Naive B cell (primary cell): ENCODE results near the gene CYP2E1. TPM values are rescaled to one million over a fixed set of nuclear protein-coding genes. Genes with fewer than 3 reads are reported as not detected.
"Not testable (repeated sequence)": the region's sequence is repeated elsewhere in the genome, so short reads cannot be mapped to it uniquely, and the experiment has no call there.

ENCODE experiments used
- ATAC-seq, 2 donors: fragments of 150-1000 bp; cut with Tn5 transposase; 2 replicates each; pipeline ENCODE4 v1.10.0; 2021; ENCODE audit warnings: low read depth in 2 of 2, mild to moderate bottlenecking in 2 of 2, moderate library complexity in 2 of 2
- DNase-seq: peaks from one replicate; pipeline ENCODE4 v3.0.0; 2022
- H3K27ac Mint-ChIP-seq, 6 donors: one replicate each; pipeline ENCODE4 v1.8.0; 2020 to 2022; ENCODE audit warnings: mild to moderate bottlenecking in 6 of 6, mixed read lengths in 6 of 6, moderate library complexity in 5 of 6, inconsistent platforms in 2 of 6
- H3K27me3 Mint-ChIP-seq, 3 donors: one replicate each; pipeline ENCODE4 v1.8.0; 2021 to 2022; ENCODE audit warnings: mixed read lengths in 3 of 3, mild to moderate bottlenecking in 1 of 3
- H3K36me3 Mint-ChIP-seq, 2 donors: one replicate each; pipeline ENCODE4 v1.8.0; 2020 to 2022; ENCODE audit warnings: mixed read lengths in 2 of 2, inconsistent platforms in 1 of 2, mild to moderate bottlenecking in 1 of 2
- H3K4me1 Mint-ChIP-seq, 3 donors: one replicate each; pipeline ENCODE4 v1.8.0; 2020 to 2022; ENCODE audit warnings: mixed read lengths in 3 of 3, inconsistent platforms in 1 of 3, mild to moderate bottlenecking in 1 of 3, moderate library complexity in 1 of 3
- H3K4me3 Mint-ChIP-seq, 8 donors: one replicate each; pipeline ENCODE4 v1.8.0; 2020 to 2022; ENCODE audit warnings: mild to moderate bottlenecking in 8 of 8, mixed read lengths in 8 of 8, moderate library complexity in 8 of 8, inconsistent platforms in 2 of 8
- H3K9me3 Mint-ChIP-seq, 7 donors: one replicate each; pipeline ENCODE4 v1.8.0; 2020 to 2022; ENCODE audit warnings: mixed read lengths in 7 of 7, mild to moderate bottlenecking in 5 of 7, inconsistent platforms in 2 of 7, moderate library complexity in 1 of 7
- polyA plus RNA-seq, 6 donors: library from polyadenylated mRNA; unstranded; fragments of 300-500 nt; fragmentation: Illumina TruSeq; gene quantifications; one replicate each; pipeline ENCODE4 v1.2.3, GENCODE V29; 2021; ENCODE audit warnings: low read depth in 6 of 6

Gene CYP2E1
- polyA plus RNA-seq, 6 donors from 2014 or later = 0.04 TPM; not detected in 5

DNA sequence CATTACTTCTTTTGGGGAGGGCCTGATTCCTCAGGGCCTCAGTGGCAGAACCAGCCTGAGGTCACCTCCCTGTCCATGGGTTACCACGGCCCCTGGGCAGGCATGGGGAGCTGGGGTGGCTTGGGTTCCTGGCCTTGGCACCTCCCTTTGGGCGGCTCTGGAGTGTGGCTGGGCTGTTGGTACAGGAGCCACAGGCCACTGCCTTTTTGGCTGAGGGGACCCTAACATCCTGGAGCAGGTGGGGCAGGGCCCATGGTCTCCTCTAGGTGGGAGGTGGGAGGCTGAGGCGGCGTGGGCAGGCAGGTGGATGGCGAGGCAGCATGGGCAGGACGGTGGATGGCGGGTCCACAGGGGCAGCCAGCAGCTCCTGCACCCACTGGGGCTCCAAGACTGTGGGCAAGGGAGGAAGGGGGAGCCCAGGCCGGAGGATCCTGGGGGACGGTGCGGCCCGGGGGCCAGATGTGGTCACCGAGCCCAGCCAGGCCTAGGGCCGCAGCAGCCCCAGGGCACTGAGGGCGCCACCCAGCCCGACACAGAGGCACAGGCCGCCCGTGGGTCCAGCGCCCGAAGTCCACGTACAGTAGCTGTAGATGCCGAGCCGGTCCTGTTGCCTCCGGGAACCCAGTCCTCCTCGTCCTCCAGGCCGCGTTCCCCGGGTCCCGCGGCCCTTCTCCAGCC lies 40.6 kb downstream of the CYP2E1 start:
- ATAC-seq = no peak
- Mint-ChIP-seq H3K9me3 (peaks cover 2 to 18% (median 7%) of the 10 kb centered on the region in 7 donors), H3K27ac (no peak overlapping the region), H3K4me3 (no peak overlapping the region), H3K27me3 (peaks cover 10 to 24% (median 20%) of the 10 kb centered on the region in 3 donors), H3K36me3 (peaks cover under 1 to 10% of the 10 kb centered on the region in 2 donors), H3K4me1 (no peaks in the 10 kb centered on the region)
- no peak for DNase-seq

DNA sequence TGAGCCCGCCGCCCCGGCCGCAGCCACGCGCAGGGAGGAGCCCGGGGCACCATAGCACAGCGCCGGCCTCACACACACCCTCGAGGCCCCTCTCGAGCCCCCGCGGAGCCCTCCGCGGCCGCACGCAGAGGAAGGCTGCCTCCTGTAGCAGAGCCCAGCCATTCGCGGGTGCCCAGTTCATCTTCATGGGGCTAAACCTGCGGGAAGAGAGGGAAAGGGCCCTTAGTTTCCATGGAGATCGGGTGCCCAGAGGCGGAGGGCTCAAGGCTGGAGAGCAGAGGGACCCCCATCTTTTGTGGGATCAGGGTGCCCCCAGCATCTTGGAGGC lies 41.1 kb downstream of the CYP2E1 start:
- Mint-ChIP-seq H3K27me3 (peaks cover 10 to 25% (median 20%) of the 10 kb centered on the region in 3 donors), H3K9me3 (peaks cover 5 to 23% (median 11%) of the 10 kb centered on the region in 7 donors), H3K36me3 (peaks cover 5 to 14% of the 10 kb centered on the region in 2 donors), H3K4me3 (no peak overlapping the region), H3K27ac (no peak overlapping the region), H3K4me1 (no peaks in the 10 kb centered on the region)
- no peak for ATAC-seq
- DNase-seq = no peak

GRCh38 chr10:133568831-133569527 lies 41.8 kb downstream of the CYP2E1 start:
- H3K9me3 Mint-ChIP-seq = peaks cover 10 to 28% (median 17%) of the 10 kb centered on the region in 7 donors

DNA sequence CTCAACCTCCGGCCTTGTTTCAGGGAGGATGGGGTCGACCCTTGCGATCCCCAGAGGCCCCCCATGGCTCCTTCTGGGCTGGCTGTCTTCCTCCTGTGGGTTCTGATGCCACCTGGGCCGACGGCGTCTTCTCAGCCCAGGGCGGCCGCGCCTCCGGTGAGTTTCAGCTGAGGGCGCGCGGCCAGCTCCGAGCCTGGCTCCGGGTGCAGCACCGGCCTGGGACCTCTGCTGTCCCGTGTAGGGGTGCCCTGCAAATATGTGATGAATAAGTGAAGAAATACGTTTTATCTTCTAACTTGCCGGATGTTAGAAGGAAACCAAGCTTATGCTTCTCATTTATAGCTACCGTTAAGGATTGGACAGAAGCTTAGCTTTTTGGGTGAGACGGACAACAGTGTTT lies 42.6 kb downstream of the CYP2E1 start:
- Mint-ChIP-seq H3K9me3 (peaks cover 13 to 27% (median 18%) of the 10 kb centered on the region in 7 donors), H3K27me3 (peaks cover 0 to 18% (median 13%) of the 10 kb centered on the region in 3 donors), H3K36me3 (peaks cover 10 to 20% of the 10 kb centered on the region in 2 donors)
- DNase-seq, ATAC-seq, H3K4me1 Mint-ChIP-seq, H3K27ac Mint-ChIP-seq, H3K4me3 Mint-ChIP-seq: not testable (repeated sequence)

More at GRCh38 chr10:133568831-133569527, 41.8 kb downstream of the CYP2E1 start:
- ATAC-seq = peak in 1 of 2 donors; percentile 25
- not testable (repeated sequence) for H3K4me3 Mint-ChIP-seq, H3K27ac Mint-ChIP-seq, H3K4me1 Mint-ChIP-seq, DNase-seq
- peaks cover 10 to 20% of the 10 kb centered on the region in 2 donors for H3K36me3 Mint-ChIP-seq
- H3K27me3 Mint-ChIP-seq = peaks cover 7 to 26% (median 20%) of the 10 kb centered on the region in 3 donors

- H3K27ac Mint-ChIP-seq, H3K4me1 Mint-ChIP-seq, H3K4me3 Mint-ChIP-seq, ATAC-seq, DNase-seq: not testable (repeated sequence)
- Mint-ChIP-seq H3K9me3 (peaks cover 13 to 23% (median 16%) of the 10 kb centered on the region in 7 donors), H3K27me3 (peaks cover 0 to 17% (median 7%) of the 10 kb centered on the region in 3 donors), H3K36me3 (peaks cover 10 to 17% of the 10 kb centered on the region in 2 donors)
Observed at GRCh38 chr10:133572055-133572454, 44.9 kb downstream of the CYP2E1 start.

- not testable (repeated sequence) for H3K4me3 Mint-ChIP-seq, DNase-seq, ATAC-seq, H3K4me1 Mint-ChIP-seq, H3K27ac Mint-ChIP-seq
- Mint-ChIP-seq H3K27me3 (peaks cover 0 to 11% (median 0%) of the 10 kb centered on the region in 3 donors), H3K9me3 (peaks cover 10 to 24% (median 16%) of the 10 kb centered on the region in 7 donors), H3K36me3 (peaks cover 10 to 11% of the 10 kb centered on the region in 2 donors)
Observed at GRCh38 chr10:133573460-133573859, 46.3 kb downstream of the CYP2E1 start.

DNA sequence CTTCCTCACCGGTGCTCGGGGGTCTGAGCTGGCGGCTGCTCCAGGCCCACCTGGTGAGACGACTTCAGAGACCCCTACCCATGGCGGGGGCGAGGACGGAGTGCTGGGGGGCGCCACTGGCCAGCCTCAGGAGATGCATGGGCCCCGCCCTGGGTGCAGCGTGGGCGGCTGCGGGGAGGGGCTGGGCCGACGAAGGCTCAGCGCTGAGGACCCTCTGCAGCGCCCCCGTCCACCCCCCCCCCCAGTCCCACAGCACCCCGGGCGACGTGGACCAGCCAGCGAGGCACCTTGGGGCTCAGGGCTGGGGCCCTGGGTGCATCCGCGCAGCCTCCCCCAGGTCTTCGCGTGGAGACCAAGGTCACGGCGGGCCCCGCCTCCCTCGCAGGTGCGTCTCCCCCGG lies 49.9 kb downstream of the CYP2E1 start:
- ATAC-seq, DNase-seq, H3K4me1 Mint-ChIP-seq, H3K27ac Mint-ChIP-seq, H3K4me3 Mint-ChIP-seq: not testable (repeated sequence)
- Mint-ChIP-seq H3K9me3 (peaks cover 14 to 32% (median 15%) of the 10 kb centered on the region in 7 donors), H3K36me3 (peaks cover 10 to 11% of the 10 kb centered on the region in 2 donors), H3K27me3 (peaks cover 4 to 23% (median 7%) of the 10 kb centered on the region in 3 donors)

Other genes starting within 250 kb of the CYP2E1 start
- 10 to 100 TPM; 19.6 to 36.2 (median 25.9) TPM for gene TUBGCP2, start 218.5 kb upstream of the CYP2E1 start, polyA plus RNA-seq
- gene ZNF511, start 218.4 kb upstream of the CYP2E1 start, polyA plus RNA-seq = 10 to 100 TPM; 60.6 to 86.0 (median 75.6) TPM
- not detected for gene CALY, start 190.5 kb upstream of the CYP2E1 start, polyA plus RNA-seq
- not detected for gene PRAP1, start 180.0 kb upstream of the CYP2E1 start, polyA plus RNA-seq
- 10 to 100 TPM; 31.3 to 46.5 (median 42.0) TPM for gene FUOM, start 169.3 kb upstream of the CYP2E1 start, polyA plus RNA-seq
- gene ECHS1, start 154.0 kb upstream of the CYP2E1 start, polyA plus RNA-seq = 100 to 1,000 TPM in 4 of 6 donors, 10 to 100 TPM in 2; 89.3 to 121 (median 110) TPM
- 10 to 100 TPM; 45.3 to 63.2 (median 53.5) TPM for gene PAOX, start 148.1 kb upstream of the CYP2E1 start, polyA plus RNA-seq
- 10 to 100 TPM; 41.1 to 82.6 (median 47.3) TPM for gene MTG1, start 133.2 kb upstream of the CYP2E1 start, polyA plus RNA-seq
- under 1 TPM in 5 of 6 donors, not detected in 1; 0.28 to 0.68 (median 0.39) TPM for gene SPRN, start 102.7 kb upstream of the CYP2E1 start, polyA plus RNA-seq
- gene SCART1, start 73.4 kb upstream of the CYP2E1 start, polyA plus RNA-seq = under 1 TPM in 1 of 6 donors, not detected in 5; 0.08 TPM
- gene SYCE1, start 38.2 kb downstream of the CYP2E1 start, polyA plus RNA-seq = 1 to 10 TPM in 1 of 6 donors, under 1 TPM in 1, not detected in 4; 0.45 to 2.2 TPM
- not detected for gene FRG2B, start 99.4 kb downstream of the CYP2E1 start, polyA plus RNA-seq